Endodermal cell (in vitro differentiated cells): ENCODE data around the gene NLRP13. TPM values are rescaled to one million over a fixed set of nuclear protein-coding genes. Genes with fewer than 3 reads are reported as not detected.

Experiments
- DNase-seq: peaks from one replicate; pipeline ENCODE4 v3.0.0-alpha.2; 2017
- H3K27ac ChIP-seq: 2 replicates; pipeline ENCODE4 v1.5.1; 2013; ENCODE audit warnings: mild to moderate bottlenecking, low read depth, low read length, moderate library complexity
- H3K27me3 ChIP-seq: 2 replicates; pipeline ENCODE4 v1.6.1; 2013; ENCODE audit warnings: mild to moderate bottlenecking, low read length, moderate library complexity; ENCODE audit not compliant: insufficient read depth, control insufficient read depth, poor library complexity, severe bottlenecking
- H3K36me3 ChIP-seq: 2 replicates; pipeline ENCODE4 v1.7.0; 2013; ENCODE audit warnings: mild to moderate bottlenecking, low read length, moderate library complexity; ENCODE audit not compliant: control insufficient read depth, insufficient read depth
- H3K4me1 ChIP-seq: one replicate; pipeline ENCODE4 v1.7.0; 2013; ENCODE audit warnings: low read length; ENCODE audit not compliant: control insufficient read depth, insufficient read depth
- H3K4me3 ChIP-seq: 2 replicates; pipeline ENCODE4 v1.5.1; 2013; ENCODE audit warnings: mild to moderate bottlenecking, low read length, moderate library complexity
- H3K9ac ChIP-seq: 2 replicates; pipeline ENCODE4 v1.6.1; 2013; ENCODE audit warnings: mild to moderate bottlenecking, low read length, moderate library complexity; ENCODE audit not compliant: poor library complexity, severe bottlenecking; ENCODE audit errors: extremely low read depth
- H3K9me3 ChIP-seq: 2 replicates; pipeline ENCODE4 v1.6.1; 2013; ENCODE audit warnings: mild to moderate bottlenecking, low read length, moderate library complexity; ENCODE audit not compliant: control insufficient read depth
- H3K27ac Mint-ChIP-seq: 2 replicates; pipeline ENCODE4 v1.8.0; 2020; ENCODE audit warnings: mixed read lengths
- H3K27me3 Mint-ChIP-seq: 2 replicates; pipeline ENCODE4 v1.8.0; 2021; ENCODE audit warnings: mild to moderate bottlenecking, mixed read lengths; ENCODE audit not compliant: insufficient read depth
- H3K36me3 Mint-ChIP-seq: 2 replicates; pipeline ENCODE4 v1.8.0; 2020; ENCODE audit warnings: low read depth, mixed read lengths
- H3K4me1 Mint-ChIP-seq: 2 replicates; pipeline ENCODE4 v1.8.0; 2020; ENCODE audit warnings: mixed read lengths
- H3K4me3 Mint-ChIP-seq: 2 replicates; pipeline ENCODE4 v1.8.0; 2020; ENCODE audit warnings: mild to moderate bottlenecking, moderate library complexity, mixed read lengths
- H3K9me3 Mint-ChIP-seq: 2 replicates; pipeline ENCODE4 v1.8.0; 2020; ENCODE audit warnings: mild to moderate bottlenecking, mixed read lengths
- CTCF ChIP-seq: fragments of 200-600 bp; sonication (generic); conservative IDR thresholded peaks from 2 replicates; pipeline ENCODE4 v1.5.0; 2021; ENCODE audit warnings: antibody characterized with exemption, mild to moderate bottlenecking
- WGBS, 2 experiments: methylation state at CpG; one replicate each; pipeline versions ENCODE4 v1.1.5 to v1.1.7; 2013; ENCODE audit warnings: missing lambda C conversion rate in 2 of 2, mixed read lengths in 1 of 2; ENCODE audit not compliant: insufficient coverage in 1 of 2, insufficient read length in 1 of 2; 5-methylcytosine and 5-hydroxymethylcytosine counted together
- total RNA-seq, 2 donors: library from RNA; stranded (reverse); fragmentation: NEBNext Ultra II Directional in 1 of 2; extraction: Animal tissue kit (Norgen Biotek cat#: 25700) in 1 of 2; gene quantifications; 2 replicates in 1 of 2; 3 replicates in 1 of 2; pipeline ENCODE4 v1.2.1, GENCODE V29; 2021

Gene NLRP13
- total RNA-seq, 2 donors from 2014 or later: not detected

GRCh38 chr19:55870736-55871135, 61.4 kb downstream of the NLRP13 start:
- no peak for TF ChIP-seq CTCF
- H3K36me3 ChIP-seq: no peaks in the 10 kb centered on the region
- no peaks in the 10 kb centered on the region for H3K27me3 ChIP-seq
- no peak overlapping the region for H3K27ac ChIP-seq
- H3K27me3 Mint-ChIP-seq: no peaks in the 10 kb centered on the region
- H3K9me3 ChIP-seq: peaks cover 89% of the 10 kb centered on the region
- WGBS, 2 experiments: 83 to 87% methylated on average over 10 to 11 of the region's 11 CpGs
- no peak for DNase-seq
- H3K9me3 Mint-ChIP-seq: peaks cover 90% of the 10 kb centered on the region
- H3K36me3 Mint-ChIP-seq: no peaks in the 10 kb centered on the region
- H3K4me1 ChIP-seq: no peaks in the 10 kb centered on the region
- no peak overlapping the region for H3K27ac Mint-ChIP-seq
- no peak overlapping the region for H3K9ac ChIP-seq
- H3K4me3 Mint-ChIP-seq: no peak overlapping the region
- no peaks in the 10 kb centered on the region for H3K4me1 Mint-ChIP-seq
- no peak overlapping the region for H3K4me3 ChIP-seq

- Mint-ChIP-seq H3K27ac (no peak overlapping the region), H3K9me3 (peaks cover 89% of the 10 kb centered on the region), H3K27me3 (no peaks in the 10 kb centered on the region), H3K4me3 (no peak overlapping the region), H3K4me1 (no peaks in the 10 kb centered on the region), H3K36me3 (no peaks in the 10 kb centered on the region)
- no peak overlapping the region for H3K4me3 ChIP-seq
- H3K4me1 ChIP-seq: no peaks in the 10 kb centered on the region
- DNase-seq: no peak
- H3K27me3 ChIP-seq: no peaks in the 10 kb centered on the region
- H3K27ac ChIP-seq: no peak overlapping the region
- 88 to 92% methylated on average over 6 to 7 of the region's 7 CpGs for WGBS, 2 experiments
- no peaks in the 10 kb centered on the region for H3K36me3 ChIP-seq
- peaks cover 86% of the 10 kb centered on the region for H3K9me3 ChIP-seq
- H3K9ac ChIP-seq: no peak overlapping the region
- TF ChIP-seq CTCF: no peak
Observed at GRCh38 chr19:55867101-55867500, 65.0 kb downstream of the NLRP13 start.

- no peak overlapping the region for H3K4me3 Mint-ChIP-seq
- Histone ChIP-seq H3K4me3 (no peak overlapping the region), H3K27ac (no peak overlapping the region), H3K9me3 (peaks cover 85% of the 10 kb centered on the region), H3K36me3 (no peaks in the 10 kb centered on the region), H3K9ac (no peak overlapping the region), H3K4me1 (no peaks in the 10 kb centered on the region), H3K27me3 (no peaks in the 10 kb centered on the region)
- no peaks in the 10 kb centered on the region for H3K4me1 Mint-ChIP-seq
- no peaks in the 10 kb centered on the region for H3K27me3 Mint-ChIP-seq
- WGBS, 2 experiments: 46 to 52% methylated on average over 2 to 3 of the region's 3 CpGs
- DNase-seq: no peak
- TF ChIP-seq CTCF: no peak
- peaks cover 90% of the 10 kb centered on the region for H3K9me3 Mint-ChIP-seq
- H3K36me3 Mint-ChIP-seq: no peaks in the 10 kb centered on the region
- H3K27ac Mint-ChIP-seq: no peak overlapping the region
Observed at GRCh38 chr19:55866521-55866920, 65.6 kb downstream of the NLRP13 start.
